HG02973 (cell line): Measurements from ENCODE around the gene MANSC1.
"Not testable (repeated sequence)": the region's sequence is repeated elsewhere in the genome, so short reads cannot be mapped to it uniquely, and the experiment has no call there.

Experiments used
- ATAC-seq: cut with Tn5 transposase; IDR thresholded peaks from one replicate; pipeline ENCODE4 v1.9.1; 2021; ENCODE audit warnings: moderate library complexity; ENCODE audit not compliant: unreplicated experiment

Gene MANSC1

GRCh38 chr12:12327802-12328201 lies 22.2 kb downstream of the MANSC1 start:
- ATAC-seq, result no peak

GRCh38 chr12:12326262-12326661 lies 23.8 kb downstream of the MANSC1 start:
- ATAC-seq, result no peak

GRCh38 chr12:12323591-12323990 lies 26.5 kb downstream of the MANSC1 start:
- ATAC-seq, result no peak

GRCh38 chr12:12323118-12323517 lies 26.9 kb downstream of the MANSC1 start:
- ATAC-seq, result no peak

- no peak for ATAC-seq
These were observed 30.4 kb downstream of the MANSC1 start for GRCh38 chr12:12319451-12320183.

- ATAC-seq, result no peak
These were observed 34.2 kb downstream of the MANSC1 start for GRCh38 chr12:12315838-12316237.

GRCh38 chr12:12310695-12311094 lies 39.3 kb downstream of the MANSC1 start:
- not testable (repeated sequence) for ATAC-seq

GRCh38 chr12:12305568-12306300 lies 44.3 kb downstream of the MANSC1 start:
- ATAC-seq, result no peak

GRCh38 chr12:12302976-12303375 lies 47.1 kb downstream of the MANSC1 start:
- no peak for ATAC-seq

GRCh38 chr12:12301122-12301521 lies 48.9 kb downstream of the MANSC1 start:
- no peak for ATAC-seq

GRCh38 chr12:12297201-12297830 lies 52.7 kb downstream of the MANSC1 start:
- ATAC-seq, result no peak

GRCh38 chr12:12294215-12295005 lies 55.6 kb downstream of the MANSC1 start:
- ATAC-seq, result no peak

- no peak for ATAC-seq
These were observed 59.8 kb downstream of the MANSC1 start for GRCh38 chr12:12290206-12290605.

GRCh38 chr12:12286441-12286840 lies 63.6 kb downstream of the MANSC1 start:
- ATAC-seq, result no peak

GRCh38 chr12:12282761-12283425 lies 67.1 kb downstream of the MANSC1 start:
- ATAC-seq, result no peak

- ATAC-seq, result no peak
These were observed 67.8 kb downstream of the MANSC1 start for GRCh38 chr12:12282202-12282601.

- ATAC-seq, result no peak
These were observed 68.9 kb downstream of the MANSC1 start for GRCh38 chr12:12281134-12281533.

- no peak for ATAC-seq
These were observed 71.1 kb downstream of the MANSC1 start for GRCh38 chr12:12278899-12279298.
